Measurements from ENCODE around the gene DUSP28. TPM values are rescaled to one million over a fixed set of nuclear protein-coding genes. Genes with fewer than 3 reads are reported as not detected.

Gene DUSP28
- total and polyA plus RNA-seq, 10 of the 15 experiments (the other 5 are each of a cell fraction or from before 2014, with no cell fraction given), result 2.5 to 12.5 (median 6.4) TPM

DNA sequence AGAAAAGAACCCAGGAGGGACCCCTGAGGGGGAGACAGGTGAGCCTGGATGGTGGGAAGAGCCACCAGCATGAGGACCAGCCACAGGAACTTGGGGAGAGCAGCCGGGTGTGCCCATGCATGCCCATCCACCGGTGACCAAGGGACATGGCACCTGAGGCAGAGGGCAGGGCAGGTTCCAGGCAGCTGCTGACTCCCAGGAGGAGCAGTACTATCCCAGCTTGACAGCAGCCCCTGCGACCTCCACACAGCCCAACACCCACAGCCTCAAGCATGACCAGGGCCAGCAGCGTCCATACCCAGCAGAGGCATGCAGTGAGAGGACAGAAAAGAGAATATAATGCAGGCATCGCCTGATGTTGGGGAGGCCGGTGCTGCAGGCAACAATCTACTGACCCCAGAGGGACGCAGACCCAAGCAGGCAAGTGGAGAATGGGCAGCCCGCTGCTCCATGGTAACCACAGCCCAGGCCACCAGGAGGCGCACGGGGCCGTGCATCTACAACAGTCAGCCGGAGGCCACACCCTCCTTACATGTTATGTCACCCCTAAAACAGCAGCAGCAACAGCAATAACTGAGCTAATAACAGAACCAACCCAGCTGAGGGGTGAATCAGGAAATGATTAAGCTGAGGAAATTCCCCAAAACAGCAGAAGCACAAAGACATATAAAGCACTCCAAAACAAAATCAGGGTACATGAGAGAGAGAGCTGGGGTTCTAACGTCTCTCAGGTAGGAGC is 46.4 kb upstream of the DUSP28 start (continued):
- TF ChIP-seq, protein P1, sequence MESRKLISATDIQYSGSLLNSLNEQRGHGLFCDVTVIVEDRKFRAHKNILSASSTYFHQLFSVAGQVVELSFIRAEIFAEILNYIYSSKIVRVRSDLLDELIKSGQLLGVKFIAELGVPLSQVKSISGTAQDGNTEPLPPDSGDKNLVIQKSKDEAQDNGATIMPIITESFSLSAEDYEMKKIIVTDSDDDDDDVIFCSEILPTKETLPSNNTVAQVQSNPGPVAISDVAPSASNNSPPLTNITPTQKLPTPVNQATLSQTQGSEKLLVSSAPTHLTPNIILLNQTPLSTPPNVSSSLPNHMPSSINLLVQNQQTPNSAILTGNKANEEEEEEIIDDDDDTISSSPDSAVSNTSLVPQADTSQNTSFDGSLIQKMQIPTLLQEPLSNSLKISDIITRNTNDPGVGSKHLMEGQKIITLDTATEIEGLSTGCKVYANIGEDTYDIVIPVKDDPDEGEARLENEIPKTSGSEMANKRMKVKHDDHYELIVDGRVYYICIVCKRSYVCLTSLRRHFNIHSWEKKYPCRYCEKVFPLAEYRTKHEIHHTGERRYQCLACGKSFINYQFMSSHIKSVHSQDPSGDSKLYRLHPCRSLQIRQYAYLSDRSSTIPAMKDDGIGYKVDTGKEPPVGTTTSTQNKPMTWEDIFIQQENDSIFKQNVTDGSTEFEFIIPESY (IDR thresholded peaks at IDR 0.05), result no peak
- TF ChIP-seq POU2F2 (IDR thresholded peaks at IDR 0.05; ENCODE audit: borderline replicate concordance, low read depth, low read length) (peak; percentile 22; the same call in 1 of the 3 replicates), CBFB (IDR thresholded peaks at IDR 0.05; ENCODE audit: low read depth) (peak; percentile 68; the same call in 1 of the 2 replicates), ZZZ3 (IDR thresholded peaks at IDR 0.05; ENCODE audit: control insufficient read depth, insufficient read length, low read depth) (no peak), ZNF592 (IDR thresholded peaks at IDR 0.05) (no peak), TAF1 (IDR thresholded peaks at IDR 0.05; ENCODE audit: borderline replicate concordance, low read depth, low read length) (no peak), EGR1 (IDR thresholded peaks at IDR 0.05; ENCODE audit: borderline replicate concordance in 1 of 2, low read depth in 2 of 2, low read length in 2 of 2) (no peak), IRF4 (IDR thresholded peaks at IDR 0.05; ENCODE audit: low read depth, low read length) (peak; percentile 63; the same call in 1 of the 2 replicates), ZBED1 (IDR thresholded peaks at IDR 0.05; ENCODE audit: borderline replicate concordance) (no peak), MTA3 (IDR thresholded peaks at IDR 0.05; ENCODE audit: borderline replicate concordance, low read length) (no peak), HDGF (IDR thresholded peaks at IDR 0.05) (0 out of 2 replicates have a peak, but pooled peaks have one; percentile 44), CHD2 (IDR thresholded peaks at IDR 0.05; ENCODE audit: borderline replicate concordance, low read depth, low read length) (no peak), RUNX3 (IDR thresholded peaks at IDR 0.05; ENCODE audit: low read length) (peak; percentile 92), FOXK2 (IDR thresholded peaks at IDR 0.05) (peak; percentile 47), BCL11A (IDR thresholded peaks at IDR 0.05; ENCODE audit: low read depth, low read length) (0 out of 2 replicates have a peak, but pooled peaks have one; percentile 48), USF1 (IDR thresholded peaks at IDR 0.05; ENCODE audit: borderline replicate concordance, extremely low read length, insufficient read depth, low read depth, low read length) (no peak), CREM (IDR thresholded peaks at IDR 0.05; ENCODE audit: low read depth) (peak; percentile 76)
- TF ChIP-seq, protein P2, sequence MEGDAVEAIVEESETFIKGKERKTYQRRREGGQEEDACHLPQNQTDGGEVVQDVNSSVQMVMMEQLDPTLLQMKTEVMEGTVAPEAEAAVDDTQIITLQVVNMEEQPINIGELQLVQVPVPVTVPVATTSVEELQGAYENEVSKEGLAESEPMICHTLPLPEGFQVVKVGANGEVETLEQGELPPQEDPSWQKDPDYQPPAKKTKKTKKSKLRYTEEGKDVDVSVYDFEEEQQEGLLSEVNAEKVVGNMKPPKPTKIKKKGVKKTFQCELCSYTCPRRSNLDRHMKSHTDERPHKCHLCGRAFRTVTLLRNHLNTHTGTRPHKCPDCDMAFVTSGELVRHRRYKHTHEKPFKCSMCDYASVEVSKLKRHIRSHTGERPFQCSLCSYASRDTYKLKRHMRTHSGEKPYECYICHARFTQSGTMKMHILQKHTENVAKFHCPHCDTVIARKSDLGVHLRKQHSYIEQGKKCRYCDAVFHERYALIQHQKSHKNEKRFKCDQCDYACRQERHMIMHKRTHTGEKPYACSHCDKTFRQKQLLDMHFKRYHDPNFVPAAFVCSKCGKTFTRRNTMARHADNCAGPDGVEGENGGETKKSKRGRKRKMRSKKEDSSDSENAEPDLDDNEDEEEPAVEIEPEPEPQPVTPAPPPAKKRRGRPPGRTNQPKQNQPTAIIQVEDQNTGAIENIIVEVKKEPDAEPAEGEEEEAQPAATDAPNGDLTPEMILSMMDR (IDR thresholded peaks at IDR 0.05 in 2 of 3, conservative IDR thresholded peaks at IDR 0.05 in 1 of 3; ENCODE audit: control insufficient read depth in 2 of 3, extremely low read depth in 1 of 3, insufficient read depth in 1 of 3, low read depth in 3 of 3, low read length in 3 of 3), result peak; percentile 97 to 99 (median 98)
